Activated CD4-positive, alpha-beta T cell treated with anti-CD3 and anti-CD28 coated beads for 36 hours (primary cell): Measurements from ENCODE around the gene SFXN2. TPM values are rescaled to one million over a fixed set of nuclear protein-coding genes. Genes with fewer than 3 reads are reported as not detected.
"Not testable (repeated sequence)": the region's sequence is repeated elsewhere in the genome, so short reads cannot be mapped to it uniquely, and the experiment has no call there.

ENCODE experiments used
- ATAC-seq: fragments of 200-7000 bp; cut with Tn5 transposase; one replicate; pipeline ENCODE4 v1.10.0; 2021; ENCODE audit warnings: mild to moderate bottlenecking, moderate library complexity
- CTCF ChIA-PET: fragments of 350-600 bp; sonication (Branson Sonifier 250); formaldehyde crosslinking; loops from one replicate; lab custom pipeline; 2021; ENCODE audit warnings: antibody characterized with exemption; lab: Charles Lee
- POLR2A ChIA-PET: fragments of 350-600 bp; sonication (Branson Sonifier 250); formaldehyde crosslinking; loops from one replicate; lab custom pipeline; 2021; ENCODE audit warnings: antibody characterized with exemption, inconsistent platforms; lab: Charles Lee
- DNase-seq: peaks from one replicate; pipeline ENCODE4 v3.0.0-alpha.2; 2020
- H3K27ac Mint-ChIP-seq: one replicate; pipeline ENCODE4 v1.8.0; 2021; ENCODE audit warnings: mixed read lengths
- H3K27me3 Mint-ChIP-seq: one replicate; pipeline ENCODE4 v1.8.0; 2021; ENCODE audit warnings: mixed read lengths
- H3K36me3 Mint-ChIP-seq: one replicate; pipeline ENCODE4 v1.8.0; 2021; ENCODE audit warnings: low read depth, mixed read lengths
- H3K4me1 Mint-ChIP-seq: one replicate; pipeline ENCODE4 v1.8.0; 2021; ENCODE audit warnings: mixed read lengths
- H3K4me3 Mint-ChIP-seq: one replicate; pipeline ENCODE4 v1.8.0; 2021; ENCODE audit warnings: mild to moderate bottlenecking, moderate library complexity, mixed read lengths
- H3K9me3 Mint-ChIP-seq: one replicate; pipeline ENCODE4 v1.8.0; 2021; ENCODE audit warnings: low read depth, mixed read lengths
- intact Hi-C, 2 experiments: fragments of 100-400 bp; cut with DNase I in 1 of 2; cut with micrococcal nuclease in 1 of 2; formaldehyde crosslinking; loops; one replicate each; pipeline versions ENCODE4 v1.14.2 to v1.15.1; 2022 to 2024; cut with DNase I, micrococcal nuclease
- total RNA-seq, 2 experiments: library from RNA; stranded (reverse); gene quantifications; one replicate each; pipeline ENCODE4 v1.2.3, GENCODE V29; 2021

Gene SFXN2
- total RNA-seq, 2 experiments from 2014 or later, result 18.2 to 20.7 TPM

DNA sequence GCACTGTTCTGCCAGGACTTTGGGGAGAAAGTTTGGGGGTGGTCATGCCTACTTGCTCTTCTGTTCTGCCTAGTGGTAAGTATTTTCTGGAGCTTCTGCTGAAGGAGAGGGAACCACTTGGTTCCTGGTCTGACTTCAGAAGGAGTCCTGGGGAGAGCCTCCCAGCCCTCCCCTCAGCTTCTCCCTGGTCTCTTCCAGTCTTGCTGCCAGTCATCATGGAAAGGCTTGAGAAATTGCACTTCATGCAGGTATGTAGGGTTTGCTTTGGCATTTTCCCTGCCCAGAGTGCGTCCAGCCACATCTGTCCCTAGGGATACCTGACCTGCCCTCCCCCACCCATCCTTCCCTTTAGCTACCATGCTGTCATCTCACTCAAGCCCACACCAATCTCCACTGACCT, 18.2 kb downstream of the SFXN2 start:
- no peak overlapping the region for H3K27ac Mint-ChIP-seq
- no peaks in the 10 kb centered on the region for H3K27me3 Mint-ChIP-seq
- no peak for ATAC-seq
- intact Hi-C loops, result loop anchor here in 1 of 2 experiments (5.0 kb wide), 1 partner anchor 170 kb away; no protein-coding TSS in a partner anchor
- no peaks in the 10 kb centered on the region for H3K4me1 Mint-ChIP-seq
- H3K36me3 Mint-ChIP-seq, result peaks cover 32% of the 10 kb centered on the region
- H3K9me3 Mint-ChIP-seq, result no peaks in the 10 kb centered on the region
- H3K4me3 Mint-ChIP-seq, result no peak overlapping the region
- ChIA-PET POLR2A (no interaction called here), CTCF (interaction anchor here (0.6 kb wide), 2 partner anchors 8 to 165 kb away, joined by 3 to 5 read pairs; no protein-coding TSS in a partner anchor)
- DNase-seq, result no peak

DNA sequence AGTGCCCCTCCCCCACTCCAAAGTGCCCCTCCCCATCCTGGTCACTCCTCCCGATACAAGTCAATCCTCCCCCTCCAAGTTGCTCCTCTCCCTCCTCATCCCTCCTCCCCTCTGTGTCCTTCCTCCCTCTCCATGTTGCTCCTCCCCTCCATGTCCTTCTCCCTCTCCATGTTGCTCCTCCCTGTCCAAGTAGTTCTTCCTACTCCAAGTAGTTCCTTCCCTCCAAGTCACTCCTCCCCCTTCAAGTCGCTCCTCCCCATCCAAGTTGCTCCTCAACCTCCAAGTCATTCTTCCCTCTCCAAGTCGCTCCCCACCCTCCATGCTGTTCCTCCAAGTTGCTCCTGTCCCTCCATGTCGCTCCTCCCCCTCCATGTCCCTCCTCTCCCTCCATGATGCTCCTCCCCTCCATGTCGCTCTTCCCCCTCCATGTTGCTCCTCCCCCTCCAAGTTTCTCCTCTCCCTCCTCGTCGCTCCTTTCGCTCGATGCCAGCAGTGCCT, 20.7 kb downstream of the SFXN2 start:
- intact Hi-C loops, result no loop called here
- no peak for ATAC-seq
- H3K27me3 Mint-ChIP-seq, result no peaks in the 10 kb centered on the region
- DNase-seq, result no peak
- H3K9me3 Mint-ChIP-seq, result no peaks in the 10 kb centered on the region
- no peaks in the 10 kb centered on the region for H3K4me1 Mint-ChIP-seq
- ChIA-PET POLR2A (no interaction called here), CTCF (interaction anchor here (1.1 to 1.9 kb wide), 2 partner anchors 13 to 16 kb away, joined by 3 to 4 read pairs; no protein-coding TSS in a partner anchor)
- no peak overlapping the region for H3K27ac Mint-ChIP-seq
- no peak overlapping the region for H3K4me3 Mint-ChIP-seq
- peaks cover 27% of the 10 kb centered on the region for H3K36me3 Mint-ChIP-seq

DNA sequence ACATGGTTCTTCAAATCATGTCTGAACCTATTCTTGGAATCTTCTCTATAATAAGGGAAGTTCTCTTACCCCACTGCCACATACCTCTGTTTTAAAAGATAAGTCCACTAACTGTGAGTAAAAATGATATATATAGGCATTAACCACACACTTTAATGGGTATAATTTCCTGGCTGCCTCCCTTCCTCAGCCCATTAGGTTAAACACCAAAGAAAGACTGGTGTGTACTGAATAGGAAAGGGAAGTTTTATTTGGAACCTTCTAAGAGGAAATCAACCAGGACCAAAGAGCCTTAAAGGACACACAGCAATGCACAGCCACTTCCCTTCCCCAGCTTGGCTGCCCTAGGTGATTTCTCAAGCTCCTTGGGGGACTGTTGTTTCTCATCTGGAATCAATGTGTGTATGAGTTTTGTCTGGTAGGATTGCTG, 24.3 kb downstream of the SFXN2 start:
- no peak for DNase-seq
- Mint-ChIP-seq H3K27ac (no peak overlapping the region), H3K9me3 (peaks cover 5% of the 10 kb centered on the region), H3K27me3 (no peaks in the 10 kb centered on the region), H3K4me1 (peaks cover 10% of the 10 kb centered on the region), H3K4me3 (no peak overlapping the region), H3K36me3 (peaks cover 17% of the 10 kb centered on the region)
- intact Hi-C loops, result no loop called here
- ChIA-PET POLR2A (no interaction called here), CTCF (interaction anchor here (0.7 to 0.8 kb wide), 2 partner anchors 9 to 13 kb away, joined by 3 to 4 read pairs; no protein-coding TSS in a partner anchor)
- ATAC-seq, result no peak

DNA sequence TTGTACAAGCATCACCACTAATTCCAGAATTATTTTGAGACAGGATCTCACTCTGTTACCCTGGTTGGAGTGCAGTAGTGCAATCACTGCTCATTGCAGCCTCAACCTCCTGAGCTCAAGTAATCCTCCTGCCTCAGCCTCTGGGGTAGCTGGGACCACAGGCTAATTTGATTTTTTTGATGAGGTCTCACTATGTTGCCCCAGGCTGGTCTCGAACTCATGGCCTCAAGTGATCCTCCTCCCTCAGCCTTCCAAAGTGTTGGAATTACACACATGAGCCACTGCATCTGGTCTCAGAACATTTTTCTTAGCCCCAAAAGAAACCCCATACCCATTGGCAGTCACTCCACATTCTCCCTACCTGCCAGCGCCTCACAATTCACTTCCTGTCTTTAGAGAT, 25.8 kb downstream of the SFXN2 start:
- H3K27ac Mint-ChIP-seq, result no peak overlapping the region
- H3K4me3 Mint-ChIP-seq, result no peak overlapping the region
- CTCF ChIA-PET, result interaction anchor here (0.5 to 0.7 kb wide), 2 partner anchors 8 to 112 kb away, joined by 3 read pairs; no protein-coding TSS in a partner anchor
- peaks cover 11% of the 10 kb centered on the region for H3K36me3 Mint-ChIP-seq
- H3K4me1 Mint-ChIP-seq, result peaks cover 16% of the 10 kb centered on the region
- peaks cover 5% of the 10 kb centered on the region for H3K9me3 Mint-ChIP-seq
- POLR2A ChIA-PET, result interaction anchor here (0.6 kb wide), 1 partner anchor 14 kb away, joined by 4 read pairs; no protein-coding TSS in a partner anchor
- DNase-seq (no peak), ATAC-seq (no peak)
- no peaks in the 10 kb centered on the region for H3K27me3 Mint-ChIP-seq
- intact Hi-C loops, result no loop called here

DNA sequence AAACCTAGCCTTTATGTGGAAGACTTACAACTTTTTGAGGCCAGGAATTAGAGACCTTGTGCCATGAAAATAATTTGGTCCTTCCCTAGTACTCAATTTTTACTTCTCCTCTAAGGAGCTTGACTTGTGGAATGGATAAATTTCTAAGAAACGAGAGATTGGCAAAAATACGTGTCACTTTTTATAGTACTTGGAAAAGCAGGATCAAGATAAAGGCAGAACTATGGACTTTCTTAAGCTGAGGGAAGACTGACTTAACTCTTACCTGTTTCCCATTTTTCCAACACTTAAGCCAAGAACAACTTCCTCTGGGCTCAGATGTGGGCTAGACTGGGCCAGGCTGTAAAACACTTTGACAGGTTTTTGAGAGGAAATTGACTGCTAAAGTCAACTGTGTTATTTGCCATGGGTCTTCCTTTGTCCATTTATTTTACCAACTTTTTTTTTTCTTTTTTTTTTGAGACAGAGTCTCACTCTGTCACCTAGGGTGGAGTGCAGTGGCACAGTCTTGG, 27.3 kb downstream of the SFXN2 start:
- Mint-ChIP-seq H3K4me3 (no peak overlapping the region), H3K4me1 (peaks cover 32% of the 10 kb centered on the region)
- POLR2A ChIA-PET, result no interaction called here

DNA sequence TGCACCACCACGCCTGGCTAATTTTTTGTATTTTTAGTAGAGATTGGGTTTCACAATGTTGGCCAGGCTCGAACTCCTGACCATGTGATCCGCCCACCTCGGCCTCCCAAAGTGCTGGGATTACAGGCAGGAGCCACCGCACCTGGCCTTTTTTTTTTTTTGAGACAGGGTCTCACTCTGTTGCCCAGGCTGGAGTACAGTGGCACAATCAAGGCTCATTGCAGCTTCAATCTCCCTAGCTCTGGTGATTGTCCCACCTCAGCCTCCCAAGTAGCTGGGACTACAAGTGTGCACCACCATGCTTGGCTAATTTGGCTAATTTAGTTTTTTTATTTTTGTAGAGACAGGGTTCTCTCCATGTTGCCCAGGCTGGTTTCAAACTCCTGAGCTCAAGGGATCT, 27.9 kb downstream of the SFXN2 start:
- H3K9me3 Mint-ChIP-seq, ATAC-seq, H3K4me3 Mint-ChIP-seq, H3K27ac Mint-ChIP-seq, H3K27me3 Mint-ChIP-seq, H3K36me3 Mint-ChIP-seq, DNase-seq, POLR2A ChIA-PET: not testable (repeated sequence)
- H3K4me1 Mint-ChIP-seq, result peaks cover 35% of the 10 kb centered on the region
- intact Hi-C loops, result loop anchor here in 1 of 2 experiments (2.0 kb wide), 2 partner anchors 60 to 68 kb away; no protein-coding TSS in a partner anchor
- CTCF ChIA-PET, result interaction anchor here (0.5 kb wide), 1 partner anchor 24 kb away, joined by 3 read pairs; no protein-coding TSS in a partner anchor

More for the DNA sequence above, 27.3 kb downstream of the SFXN2 start:
- H3K36me3 Mint-ChIP-seq, result peaks cover 9% of the 10 kb centered on the region
- H3K27me3 Mint-ChIP-seq, result no peaks in the 10 kb centered on the region
- DNase-seq, result no peak
- intact Hi-C loops, result loop anchor here in 1 of 2 experiments (2.0 kb wide), 2 partner anchors 61 to 67 kb away; no protein-coding TSS in a partner anchor
- no peak overlapping the region for H3K27ac Mint-ChIP-seq
- CTCF ChIA-PET, result interaction anchor here (0.5 to 1.3 kb wide), 3 partner anchors 22 to 30 kb away, joined by 3 to 4 read pairs (median 3); no protein-coding TSS in a partner anchor
- H3K9me3 Mint-ChIP-seq, result peaks cover 5% of the 10 kb centered on the region
- no peak for ATAC-seq

DNA sequence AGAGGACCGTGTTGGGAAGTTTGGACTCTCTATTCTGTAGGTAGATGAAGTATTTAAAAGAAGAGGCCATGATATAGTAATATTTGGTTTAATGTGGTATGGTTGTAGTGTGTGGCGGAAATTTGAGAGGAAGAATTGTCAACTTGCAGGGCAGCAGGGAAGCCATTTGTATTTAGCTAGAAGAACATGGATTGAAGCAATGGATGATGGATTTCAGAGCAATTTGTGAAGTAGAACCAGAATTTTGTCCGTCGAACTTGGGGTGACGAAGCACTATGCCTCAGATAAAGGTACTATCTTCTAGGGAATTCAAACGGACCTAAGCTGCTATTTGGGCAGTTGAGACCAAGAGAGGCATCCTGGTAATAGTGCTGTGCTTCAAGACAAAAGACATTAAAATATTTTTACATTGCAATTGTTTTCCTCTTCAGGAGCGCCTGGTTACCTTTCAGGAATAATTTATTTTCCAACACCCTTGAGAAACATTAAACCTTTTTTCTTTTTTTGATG, 28.7 kb downstream of the SFXN2 start:
- DNase-seq (no peak), ATAC-seq (no peak)
- Mint-ChIP-seq H3K9me3 (peaks cover 5% of the 10 kb centered on the region), H3K4me1 (peaks cover 35% of the 10 kb centered on the region), H3K27me3 (no peaks in the 10 kb centered on the region), H3K36me3 (peaks cover 3% of the 10 kb centered on the region), H3K27ac (peak overlapping the region; percentile 82), H3K4me3 (peak overlapping the region; percentile 92)
- POLR2A ChIA-PET, result interaction anchor here (0.8 to 1.1 kb wide), 2 partner anchors 29 to 60 kb away, joined by 3 to 5 read pairs; partner anchors contain the start of gene ARL3
- CTCF ChIA-PET, result interaction anchor here (0.6 to 1.5 kb wide), 7 partner anchors 9 to 174 kb away, joined by 3 to 8 read pairs (median 3); partner anchors contain the start of genes CNNM2 and TRIM8
- intact Hi-C loops, result loop anchor here (1.0 to 2.0 kb wide), 12 partner anchors 29 to 625 kb away; partner anchors contain the start of genes ARL3 (in 2 of the 2), BORCS7 (in 2 of the 2), SFXN2 (in 2 of the 2) and ACTR1A (in 1 of the 2)

DNA sequence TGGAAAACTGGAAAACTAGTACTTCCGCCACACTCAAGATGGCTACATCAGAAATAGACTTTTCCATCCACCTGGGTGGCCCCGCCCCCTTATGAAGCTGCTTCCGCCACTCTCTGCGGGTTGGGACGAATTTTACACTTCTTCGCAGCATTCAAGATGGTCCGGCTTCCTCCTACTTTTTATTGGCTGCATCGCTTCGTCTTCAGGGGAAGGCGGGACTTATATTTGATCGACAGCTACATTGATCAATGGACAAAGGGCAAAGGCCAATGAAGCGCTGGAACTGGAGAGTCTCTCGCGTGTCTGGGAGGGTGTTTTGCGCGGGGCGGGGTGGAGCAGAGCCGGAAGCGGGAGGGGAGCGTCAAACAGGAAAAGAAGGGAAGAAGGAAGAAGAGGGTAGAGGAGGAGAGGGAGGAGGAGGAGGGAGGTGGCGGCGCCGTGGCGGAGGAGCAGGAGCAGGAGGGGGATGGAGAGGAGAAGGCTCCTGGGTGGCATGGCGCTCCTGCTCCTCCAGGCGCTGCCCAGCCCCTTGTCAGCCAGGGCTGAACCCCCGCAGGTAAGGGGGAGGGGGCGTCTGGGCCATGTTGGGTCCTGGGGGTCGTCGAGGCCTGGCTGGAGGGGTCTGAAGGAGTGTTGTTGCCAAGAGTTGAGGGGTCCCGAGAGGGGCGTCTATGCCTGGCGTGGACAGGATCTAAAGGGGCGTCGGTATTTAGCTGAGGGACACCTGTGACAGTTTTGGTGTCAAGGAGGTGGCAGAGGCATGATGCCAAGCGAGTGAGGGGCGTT, 29.3 kb downstream of the SFXN2 start, which contains the start of gene WBP1L:
TSS of gene WBP1L (plus strand) at position 361 of the 786 bp plus-strand sequence. CDS start at position 467, 106 bp downstream.
- Mint-ChIP-seq H3K27me3 (no peaks in the 10 kb centered on the region), H3K4me3 (peak within 1 kb of the TSS; percentile 92), H3K27ac (peak within 1 kb of the TSS; percentile 82), H3K9me3 (peaks cover 5% of the 10 kb centered on the region), H3K4me1 (peaks cover 42% of the 10 kb centered on the region), H3K36me3 (peaks cover 10% of the 10 kb centered on the region)
- DNase-seq (peak; percentile 96), ATAC-seq (peak; percentile 98)
- intact Hi-C loops, result loop anchor here (1.0 to 2.0 kb wide), 12 partner anchors 29 to 625 kb away; partner anchors contain the start of genes ARL3 (in 2 of the 2), BORCS7 (in 2 of the 2), SFXN2 (in 2 of the 2) and ACTR1A (in 1 of the 2)
- ChIA-PET POLR2A (interaction anchor here (0.6 to 1.2 kb wide), 8 partner anchors 16 to 1164 kb away, joined by 3 to 6 read pairs (median 3); partner anchors contain the start of genes ARL3 and SFXN2), CTCF (interaction anchor here (0.6 to 1.5 kb wide), 9 partner anchors 8 to 174 kb away, joined by 3 to 8 read pairs (median 3); partner anchors contain the start of genes CNNM2 and TRIM8)

DNA sequence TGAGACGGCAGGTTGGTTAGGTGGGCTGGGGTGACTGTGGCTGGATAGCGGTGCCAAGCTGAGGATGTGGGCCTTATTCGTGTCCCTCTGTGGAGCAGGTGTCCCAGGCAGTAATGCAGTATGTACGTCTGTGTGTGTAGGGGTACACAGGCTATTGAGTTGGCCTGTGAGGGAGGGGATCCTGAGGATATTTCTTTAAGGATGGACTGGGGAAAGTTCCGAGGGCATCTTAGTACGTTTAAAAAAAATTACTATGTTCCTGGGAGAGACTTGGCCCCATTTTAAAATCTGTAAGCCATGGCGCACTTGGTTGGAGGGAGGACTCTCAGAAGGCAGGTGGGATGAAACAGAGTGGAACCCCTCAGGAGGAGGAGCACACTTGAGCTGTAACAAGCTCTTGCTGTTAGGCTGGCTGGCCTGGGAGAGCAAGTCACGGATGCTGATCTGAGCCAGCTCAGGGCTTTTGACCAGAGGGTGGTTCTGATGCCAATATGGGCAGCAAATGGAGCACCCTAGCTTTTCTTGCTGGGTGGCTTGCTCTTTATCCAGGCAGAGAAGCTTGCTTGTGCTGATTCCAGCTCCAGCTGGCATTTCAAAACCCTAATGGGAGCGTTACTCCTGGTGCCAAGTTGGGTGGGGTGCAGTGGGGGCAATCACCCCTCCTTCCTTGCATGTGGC, 30.1 kb downstream of the SFXN2 start:
- CTCF ChIA-PET, result interaction anchor here (0.9 to 1.5 kb wide), 3 partner anchors 16 to 173 kb away, joined by 3 to 6 read pairs (median 4); partner anchors contain the start of gene CNNM2
- POLR2A ChIA-PET, result interaction anchor here (0.6 to 1.2 kb wide), 6 partner anchors 17 to 1163 kb away, joined by 3 to 6 read pairs (median 3); partner anchors contain the start of genes ARL3 and SFXN2
- H3K4me3 Mint-ChIP-seq, result peak overlapping the region; percentile 92
- H3K27me3 Mint-ChIP-seq, result no peaks in the 10 kb centered on the region
- H3K9me3 Mint-ChIP-seq, result peaks cover 5% of the 10 kb centered on the region
- H3K4me1 Mint-ChIP-seq, result peaks cover 44% of the 10 kb centered on the region
- intact Hi-C loops, result no loop called here
- peaks cover 11% of the 10 kb centered on the region for H3K36me3 Mint-ChIP-seq
- peak; percentile 16 for ATAC-seq
- peak overlapping the region; percentile 82 for H3K27ac Mint-ChIP-seq
- DNase-seq, result peak; percentile 47

DNA sequence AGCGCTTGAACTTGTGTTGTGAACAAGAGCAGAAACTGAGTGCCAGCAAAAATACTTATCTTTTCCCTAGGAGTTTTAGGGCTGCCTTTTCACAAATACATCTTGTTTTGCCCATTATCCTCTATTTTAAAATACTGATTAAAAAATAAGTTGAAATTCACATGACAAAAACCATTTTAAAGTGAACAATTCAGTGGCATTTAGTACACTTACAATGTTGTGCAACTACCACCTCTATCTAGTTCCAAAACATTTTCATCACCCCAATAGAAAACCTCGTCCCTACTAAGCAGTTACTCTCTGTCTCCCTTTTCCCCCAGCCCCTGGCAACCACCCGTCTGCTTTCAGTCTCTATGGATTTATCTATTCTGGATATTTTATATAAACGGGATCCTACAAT, 30.7 kb downstream of the SFXN2 start:
- intact Hi-C loops, result no loop called here
- CTCF ChIA-PET, result interaction anchor here (0.6 to 1.5 kb wide), 3 partner anchors 15 to 236 kb away, joined by 3 to 4 read pairs (median 4); no protein-coding TSS in a partner anchor

More for the DNA sequence above, 30.7 kb downstream of the SFXN2 start:
- Mint-ChIP-seq H3K4me1 (peaks cover 44% of the 10 kb centered on the region), H3K9me3 (peaks cover 5% of the 10 kb centered on the region), H3K27ac (peak overlapping the region; percentile 82), H3K36me3 (peaks cover 11% of the 10 kb centered on the region), H3K27me3 (no peaks in the 10 kb centered on the region), H3K4me3 (peak overlapping the region; percentile 92)
- ATAC-seq (no peak), DNase-seq (no peak)
- POLR2A ChIA-PET, result interaction anchor here (1.2 kb wide), 1 partner anchor 31 kb away, joined by 6 read pairs; the partner anchor contains the start of genes ARL3 and SFXN2
